ENCODE results near the gene LUZP4.
"Not testable (repeated sequence)": the region's sequence is repeated elsewhere in the genome, so short reads cannot be mapped to it uniquely, and the experiment has no call there.

The LUZP4 gene, protein sequence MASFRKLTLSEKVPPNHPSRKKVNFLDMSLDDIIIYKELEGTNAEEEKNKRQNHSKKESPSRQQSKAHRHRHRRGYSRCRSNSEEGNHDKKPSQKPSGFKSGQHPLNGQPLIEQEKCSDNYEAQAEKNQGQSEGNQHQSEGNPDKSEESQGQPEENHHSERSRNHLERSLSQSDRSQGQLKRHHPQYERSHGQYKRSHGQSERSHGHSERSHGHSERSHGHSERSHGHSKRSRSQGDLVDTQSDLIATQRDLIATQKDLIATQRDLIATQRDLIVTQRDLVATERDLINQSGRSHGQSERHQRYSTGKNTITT

DNA sequence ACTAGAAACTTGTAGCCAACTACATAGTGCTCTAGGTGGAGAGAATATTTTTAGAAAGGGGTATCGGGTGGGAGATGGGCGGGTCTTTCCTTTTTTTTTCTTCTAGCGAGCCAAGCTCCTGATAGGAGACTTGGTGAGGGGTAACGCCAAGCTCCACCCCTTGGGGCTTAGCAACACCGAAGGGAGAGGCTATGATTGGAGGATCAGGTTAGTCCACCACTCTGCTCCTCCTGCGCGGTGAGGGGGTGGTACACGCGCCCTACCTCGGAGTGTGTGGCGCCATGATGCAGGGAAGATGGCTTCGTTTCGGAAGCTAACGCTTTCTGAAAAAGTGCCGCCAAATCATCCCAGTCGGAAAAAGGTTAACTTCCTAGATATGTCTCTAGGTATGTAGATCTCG lies at the start of gene LUZP4:
Gene LUZP4 (plus strand): TSS at position 251 of the 400 bp plus-strand sequence. CDS start 45 bp downstream, at position 296.
- DNase-seq (ENCODE audit: low read depth in 2 of 2, low spot score in 1 of 2) = no peak

DNA sequence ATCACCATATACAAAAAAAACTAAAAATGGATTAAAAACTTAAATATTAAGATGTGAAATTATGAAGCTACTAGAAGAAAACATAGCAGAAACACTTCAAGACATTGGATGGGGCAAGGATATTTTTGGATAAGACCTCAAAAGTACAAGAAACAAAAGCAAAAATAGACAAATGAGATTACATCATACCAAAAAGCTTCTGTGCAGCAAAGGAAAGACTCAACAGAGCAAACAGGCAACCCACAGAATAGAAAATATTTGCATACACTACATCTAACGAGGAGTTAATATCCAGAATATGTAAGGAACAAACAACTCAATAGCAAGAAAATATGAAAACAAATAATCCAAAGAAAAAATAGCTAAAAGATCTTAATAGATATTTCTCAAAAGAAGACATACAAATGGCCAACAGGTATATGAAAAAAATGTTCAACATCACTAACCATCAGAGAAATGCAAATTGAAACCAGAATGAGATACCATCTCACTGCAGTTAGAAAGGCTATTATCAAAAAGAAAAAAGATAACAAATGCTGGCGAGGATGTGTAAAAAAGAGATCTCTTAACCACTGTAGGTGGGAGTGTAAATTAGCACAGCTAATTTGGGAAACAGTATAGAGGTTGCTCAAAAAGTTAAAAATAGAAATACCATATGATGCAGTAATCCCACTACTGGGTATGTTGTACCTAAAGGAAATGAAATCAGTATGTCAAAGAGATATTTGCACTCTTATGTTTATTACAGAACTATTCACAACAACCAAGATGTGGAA lies 37.9 kb upstream of the LUZP4 start:
- DNase-seq (ENCODE audit: low read depth in 2 of 2, low spot score in 1 of 2) = no peak

DNA sequence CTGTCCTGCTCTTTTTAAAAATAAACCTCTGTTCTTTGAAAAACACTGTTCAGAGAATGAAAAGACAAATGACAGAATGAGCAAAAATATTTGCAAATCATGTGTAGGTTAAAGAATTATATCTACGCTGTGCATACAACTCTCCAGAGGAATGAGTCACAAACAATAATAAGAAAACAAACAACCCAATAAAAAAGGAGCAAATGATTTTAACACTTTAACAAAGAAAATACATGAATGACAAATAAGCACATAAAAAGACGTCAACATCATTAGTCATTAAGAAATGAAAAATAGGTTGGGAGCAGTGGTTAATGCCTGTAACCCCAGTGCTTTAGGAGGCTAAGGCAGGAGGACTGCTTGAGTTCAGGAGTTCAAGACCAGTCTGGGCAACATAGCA lies 34.5 kb upstream of the LUZP4 start:
- DNase-seq (ENCODE audit: low read depth in 2 of 2, low spot score in 1 of 2) = no peak

DNA sequence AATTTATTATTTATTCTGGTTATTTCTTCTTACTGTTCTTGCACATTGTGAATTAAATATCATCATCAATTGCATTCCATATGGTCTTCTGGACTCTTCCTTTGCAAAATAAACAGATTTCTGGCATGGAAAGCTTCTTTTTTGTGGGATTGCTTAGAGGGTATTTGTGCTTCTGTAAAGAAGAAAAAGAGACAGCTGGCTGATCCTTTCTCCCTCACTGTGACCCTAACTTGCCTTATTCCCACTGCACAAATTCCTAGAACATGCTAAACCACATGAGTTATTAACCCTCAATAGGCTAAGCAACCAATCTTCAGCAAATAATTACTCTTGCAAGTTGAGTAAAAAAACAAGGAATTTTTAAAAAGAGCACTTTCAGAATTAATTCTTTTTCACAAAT lies 31.8 kb upstream of the LUZP4 start:
- DNase-seq (ENCODE audit: low read depth in 2 of 2, low spot score in 1 of 2) = no peak

DNA sequence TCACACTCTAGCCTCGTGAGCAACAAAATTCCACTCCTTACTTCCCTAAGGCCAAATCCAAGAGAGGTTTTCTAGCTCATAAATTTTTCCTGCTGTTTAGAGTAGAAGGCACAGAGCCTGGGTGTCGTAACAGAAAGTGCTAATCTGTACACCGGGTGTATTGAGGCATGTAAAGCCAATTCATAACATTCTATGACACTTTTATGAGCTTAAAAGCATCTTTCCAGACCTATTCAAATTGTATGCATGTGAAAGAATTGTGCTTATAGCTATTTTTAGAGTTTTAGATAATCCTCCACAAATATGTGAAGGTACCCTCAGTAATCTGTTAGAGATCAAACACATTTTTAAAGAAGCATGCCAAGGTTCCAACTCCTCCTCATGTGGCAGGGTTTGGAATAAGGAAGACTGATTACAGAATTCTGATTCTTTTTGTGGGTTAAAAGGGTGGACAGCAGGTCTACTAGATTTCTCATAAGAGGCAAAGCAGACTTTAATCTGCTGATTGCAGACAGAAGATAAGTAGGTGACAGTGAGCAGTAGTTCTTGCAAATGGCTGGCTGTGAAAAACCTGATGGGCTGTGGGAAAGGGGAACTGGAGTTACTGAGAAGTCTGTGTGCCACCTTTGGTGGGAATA lies 30.2 kb upstream of the LUZP4 start:
- DNase-seq (ENCODE audit: low read depth in 2 of 2, low spot score in 1 of 2) = no peak

DNA sequence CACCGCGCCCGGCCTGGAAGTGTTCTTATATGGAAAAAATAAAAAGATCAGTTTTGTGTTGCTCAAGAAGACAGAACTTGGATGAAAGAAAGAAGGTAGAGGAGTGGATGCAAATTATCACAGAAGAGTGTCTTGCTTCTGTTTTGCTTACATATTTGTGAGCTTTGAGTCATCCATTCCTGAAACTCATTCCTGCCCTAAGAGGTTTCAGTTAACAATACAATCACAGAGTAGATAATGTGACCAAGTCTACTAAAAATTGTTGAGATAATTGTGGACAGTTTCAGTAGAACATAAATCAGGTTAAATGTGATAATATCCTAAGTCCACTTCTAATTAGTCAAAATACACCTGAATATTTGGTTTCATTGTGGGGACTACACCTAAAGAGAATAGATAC lies 29.2 kb upstream of the LUZP4 start:
- no peak for DNase-seq (ENCODE audit: low read depth in 2 of 2, low spot score in 1 of 2)

DNA sequence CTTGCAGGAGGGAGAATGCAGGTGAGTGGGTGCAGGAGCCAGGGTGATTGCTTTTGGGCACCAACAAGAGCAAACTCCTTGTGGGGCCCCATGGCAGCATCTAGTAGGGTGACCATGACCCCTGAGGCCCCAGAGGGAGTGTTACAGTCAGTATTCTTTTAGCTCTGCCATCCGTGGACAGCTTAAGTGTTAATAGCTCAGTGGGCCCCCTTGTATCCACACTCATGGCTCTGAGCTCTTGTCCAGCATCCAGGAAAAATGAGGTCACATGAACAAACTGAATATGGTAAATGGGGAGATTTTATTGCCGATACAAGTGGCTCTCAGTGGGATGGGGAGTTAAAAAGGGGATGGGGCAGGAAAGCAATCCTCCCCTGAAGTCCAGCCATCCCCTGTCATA lies 28.4 kb upstream of the LUZP4 start:
- DNase-seq (ENCODE audit: low read depth in 2 of 2, low spot score in 1 of 2) = no peak

DNA sequence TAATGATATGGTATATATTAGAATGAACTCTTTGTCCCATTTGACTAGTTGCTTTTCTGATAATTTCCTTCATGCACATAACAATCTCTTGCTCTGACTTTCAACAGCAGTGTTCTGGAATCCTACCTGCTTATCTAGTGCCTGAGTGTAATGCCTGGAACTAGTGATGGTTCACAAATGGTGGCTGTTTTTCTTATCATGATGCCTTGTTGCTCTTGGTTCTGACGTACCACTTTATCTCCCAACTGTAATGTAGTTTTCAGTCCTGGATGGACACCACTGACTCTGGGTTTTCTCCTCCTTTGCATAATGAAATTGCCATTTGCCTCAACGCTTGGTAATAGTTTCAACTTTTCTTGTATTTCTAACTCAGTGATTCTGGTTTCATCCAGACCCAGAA lies 25.5 kb upstream of the LUZP4 start:
- DNase-seq (ENCODE audit: low read depth in 2 of 2, low spot score in 1 of 2) = no peak

DNA sequence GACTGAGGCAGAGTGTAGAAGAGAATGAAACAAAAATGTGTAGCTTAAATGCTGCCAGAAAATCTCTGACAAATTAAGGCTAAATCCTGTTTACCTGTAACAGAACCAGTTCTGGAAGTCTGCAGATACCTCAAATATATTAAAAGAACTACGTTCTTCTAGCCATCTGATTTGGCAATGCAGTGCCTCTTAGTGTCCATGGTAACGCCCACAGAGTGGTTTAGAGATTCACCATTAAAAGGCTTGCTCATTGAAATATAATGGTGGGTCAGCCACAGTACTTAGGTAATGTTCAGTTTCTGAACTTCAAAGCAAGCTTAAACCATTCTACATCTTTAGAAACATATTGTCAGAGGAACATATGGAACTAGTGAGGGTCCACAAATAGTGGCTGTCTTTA lies 23.2 kb upstream of the LUZP4 start:
- no peak for DNase-seq (ENCODE audit: low read depth in 2 of 2, low spot score in 1 of 2)

DNA sequence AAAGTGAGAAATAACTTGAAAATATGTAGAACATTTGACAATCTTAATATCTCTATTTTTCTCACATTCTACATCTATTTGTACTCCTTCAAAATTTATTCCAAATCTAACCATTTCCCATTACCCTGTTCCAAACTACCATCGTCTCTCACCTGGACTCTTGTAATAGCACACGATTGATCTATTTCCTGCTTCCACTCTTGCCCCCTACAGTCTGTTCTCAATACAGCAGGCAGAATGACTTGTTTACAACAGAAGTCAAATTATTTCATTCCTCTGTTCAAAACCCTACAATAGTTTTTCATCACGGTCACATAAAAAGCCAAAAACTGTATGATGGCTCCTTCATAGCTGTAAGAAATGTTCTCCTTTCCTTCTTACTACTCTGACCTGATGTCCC lies 21.1 kb upstream of the LUZP4 start:
- DNase-seq (ENCODE audit: low read depth in 2 of 2, low spot score in 1 of 2) = no peak

DNA sequence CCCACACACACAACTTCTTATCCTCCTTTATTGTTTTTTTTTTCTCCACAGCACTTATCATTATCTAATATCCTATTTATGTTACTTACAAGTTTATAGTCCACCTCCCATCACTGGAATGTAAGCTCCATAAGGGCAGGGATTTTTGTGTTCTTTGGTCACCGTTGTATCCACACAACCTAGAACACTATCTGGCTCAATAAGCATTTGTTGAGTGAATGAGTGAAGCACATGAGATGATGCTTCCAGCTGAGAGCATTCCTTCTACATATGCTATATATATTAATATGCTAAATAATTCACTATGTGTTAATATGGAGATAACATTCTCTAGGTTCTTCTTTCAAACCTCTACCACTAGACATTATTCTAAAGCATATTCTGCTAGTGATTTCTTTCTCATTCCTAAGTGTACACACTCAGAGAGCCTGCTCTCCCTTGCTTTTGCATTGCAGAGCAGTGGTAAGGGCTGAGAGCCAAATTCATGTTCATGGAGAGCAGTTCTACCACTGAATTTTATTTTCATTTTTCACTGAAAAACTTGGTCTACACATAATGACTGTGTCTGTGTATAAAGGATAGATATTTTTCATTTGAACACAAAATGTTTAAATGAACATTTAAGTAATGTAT lies 20.3 kb upstream of the LUZP4 start:
- DNase-seq (ENCODE audit: low read depth in 2 of 2, low spot score in 1 of 2) = no peak

DNA sequence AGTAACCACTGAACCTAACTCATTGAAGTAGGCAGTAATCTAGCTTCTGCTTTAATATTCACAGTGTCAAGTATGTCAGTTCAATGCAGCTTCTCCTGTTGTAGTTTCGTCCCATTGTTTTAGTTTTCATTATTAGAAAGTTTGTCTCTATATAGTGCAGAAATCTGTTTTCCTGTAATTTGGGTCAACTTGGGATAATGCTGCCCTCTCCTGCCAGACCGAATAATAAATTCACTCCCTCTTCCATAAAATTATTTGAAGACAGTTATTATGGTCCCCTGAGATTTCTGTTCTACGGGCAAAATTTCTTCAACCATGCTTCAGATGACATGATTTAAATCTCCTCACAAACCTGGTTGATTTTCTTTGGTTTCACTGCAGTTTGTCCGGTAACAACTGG lies 4.6 kb upstream of the LUZP4 start:
- DNase-seq (ENCODE audit: low read depth in 2 of 2, low spot score in 1 of 2) = no peak

DNA sequence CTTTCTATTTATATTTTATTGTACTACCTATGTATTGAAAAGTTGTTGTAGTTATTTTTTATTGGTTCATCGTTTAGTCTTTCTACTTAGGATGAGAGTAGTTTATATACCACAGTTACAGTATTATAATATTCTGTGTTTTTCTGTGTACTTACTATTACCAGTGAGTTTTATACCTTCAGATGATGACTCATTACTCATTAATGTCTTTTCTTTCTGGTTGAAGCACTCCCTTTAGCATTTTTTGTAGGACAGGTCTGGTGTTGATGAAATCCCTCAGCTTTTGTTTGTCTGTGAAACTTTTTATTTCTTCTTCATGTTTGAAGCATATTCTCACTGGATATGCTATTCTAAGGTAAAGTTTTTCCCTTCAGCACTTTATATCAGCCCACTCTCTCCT lies 7.7 kb downstream of the LUZP4 start:
- no peak for DNase-seq (ENCODE audit: low read depth in 2 of 2, low spot score in 1 of 2)

DNA sequence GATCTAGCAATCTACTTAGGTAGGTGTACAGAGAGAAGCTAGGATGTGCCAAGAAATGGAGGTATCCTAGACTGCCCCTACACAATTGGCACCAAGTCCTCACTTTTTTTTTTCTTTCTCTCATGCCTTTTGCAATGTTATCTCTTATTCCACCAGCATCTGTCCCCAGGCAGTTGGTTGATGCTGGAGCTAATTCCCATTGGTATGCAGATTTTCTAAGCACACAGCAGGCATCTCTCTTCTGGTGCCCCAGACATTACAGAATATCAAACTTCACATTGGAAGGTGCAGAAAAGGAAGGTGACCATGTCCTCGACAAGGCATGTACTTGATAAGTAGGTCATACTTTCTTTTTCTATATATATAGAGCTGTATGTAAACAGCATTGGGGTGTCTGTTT lies 21.6 kb downstream of the LUZP4 start:
- DNase-seq (ENCODE audit: low read depth in 2 of 2, low spot score in 1 of 2) = no peak

DNA sequence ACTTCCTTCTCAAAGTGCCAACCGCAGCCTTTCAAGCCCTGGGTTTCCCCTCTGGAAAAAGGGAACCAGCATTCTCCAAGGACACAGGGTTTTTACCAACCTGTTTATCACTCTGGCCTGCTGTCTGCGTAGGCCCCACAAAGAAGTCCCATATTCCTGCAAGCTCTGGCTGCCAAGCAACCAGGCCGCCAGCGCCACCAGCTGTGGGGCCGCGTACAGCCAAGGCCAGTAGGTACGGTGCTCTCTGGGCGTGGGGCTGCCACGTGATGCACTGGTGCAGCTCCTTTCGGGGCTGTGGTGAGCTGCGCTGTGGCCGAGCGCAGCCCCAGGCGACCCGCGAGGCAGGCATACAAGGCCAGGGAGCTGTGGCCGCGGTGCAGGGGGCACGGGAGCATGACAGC lies 22.1 kb downstream of the LUZP4 start:
- DNase-seq (ENCODE audit: low read depth in 2 of 2, low spot score in 1 of 2) = no peak

DNA sequence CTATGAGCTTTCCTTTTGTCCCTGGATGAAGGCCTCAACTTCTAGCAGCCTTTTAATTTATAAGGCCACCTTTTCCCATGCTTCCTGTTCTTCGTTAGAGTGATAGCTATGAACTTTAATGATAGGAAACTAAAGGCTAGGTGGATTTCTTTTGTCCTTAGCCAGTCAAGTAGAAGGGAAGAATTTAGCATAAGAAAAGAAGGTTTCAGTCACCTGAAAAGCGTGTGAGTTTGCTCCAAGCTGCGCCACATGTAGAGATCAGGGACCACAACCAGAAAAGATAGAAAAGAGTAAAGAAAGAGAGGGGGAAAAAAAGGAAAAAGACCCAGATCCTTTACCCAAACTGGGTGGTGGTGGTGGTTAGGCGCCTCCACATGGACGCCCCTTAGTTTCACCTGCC lies 28.6 kb downstream of the LUZP4 start:
- no peak for DNase-seq (ENCODE audit: low read depth in 2 of 2, low spot score in 1 of 2)

DNA sequence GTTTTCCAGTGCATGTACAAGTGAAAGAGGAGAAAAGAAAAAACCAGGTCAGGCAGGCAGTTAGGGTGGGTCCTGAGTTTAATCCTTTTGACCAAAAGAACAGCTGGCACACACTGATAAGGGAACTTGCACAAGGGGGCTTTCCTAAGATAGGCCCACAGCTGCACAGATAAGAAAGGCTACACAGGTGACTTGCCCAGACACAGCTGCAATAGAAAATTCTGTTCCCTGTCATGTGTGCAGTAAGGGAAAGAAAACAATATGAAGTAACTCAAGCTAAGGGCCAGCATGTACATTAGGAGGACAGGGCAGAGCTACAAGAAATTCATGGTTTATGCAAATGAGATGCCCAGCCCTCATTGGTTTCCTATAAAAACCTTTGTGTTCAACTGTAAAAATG lies 32.9 kb downstream of the LUZP4 start:
- no peak for DNase-seq (ENCODE audit: low read depth in 2 of 2, low spot score in 1 of 2)

DNA sequence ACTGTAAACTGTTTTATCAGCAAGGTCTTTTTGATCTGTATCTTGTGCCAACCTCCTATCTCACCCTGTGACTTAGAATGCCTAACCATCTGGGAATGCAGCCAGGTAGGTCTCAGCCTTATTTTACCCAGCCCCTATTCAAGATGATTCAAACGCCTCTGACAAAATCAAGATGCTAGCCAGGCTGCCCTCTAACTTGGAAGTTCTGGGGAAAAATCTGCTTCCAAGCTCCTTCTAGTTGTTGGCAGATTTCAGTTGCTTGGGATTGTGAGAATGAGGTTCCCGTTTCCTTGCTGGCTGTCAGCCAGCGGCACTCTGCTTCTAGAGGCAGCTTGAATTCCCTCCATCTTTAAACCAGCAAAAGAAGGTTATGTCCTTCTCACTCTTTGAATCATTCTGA lies 34.7 kb downstream of the LUZP4 start:
- no peak for DNase-seq (ENCODE audit: low read depth in 2 of 2, low spot score in 1 of 2)

DNA sequence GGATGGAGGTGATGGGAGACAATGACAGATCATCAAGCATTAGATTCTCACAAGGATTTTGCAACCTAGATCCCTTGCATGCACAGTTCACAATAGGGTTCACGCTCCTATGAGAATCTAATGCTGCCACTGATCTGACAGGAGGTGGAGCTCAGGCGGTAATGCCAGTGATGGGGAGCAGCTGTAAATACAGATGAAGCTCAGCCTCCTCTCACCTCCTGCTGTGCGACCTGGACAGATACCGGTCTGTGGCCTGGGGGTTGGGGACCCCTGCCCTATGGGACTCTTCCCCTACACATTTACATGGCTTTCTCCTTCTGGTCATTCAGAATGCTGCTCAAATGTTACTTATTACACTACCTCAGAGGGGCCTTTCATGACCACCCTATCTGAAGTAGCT lies 39.8 kb downstream of the LUZP4 start:
- DNase-seq (ENCODE audit: low read depth in 2 of 2, low spot score in 1 of 2) = not testable (repeated sequence)

DNA sequence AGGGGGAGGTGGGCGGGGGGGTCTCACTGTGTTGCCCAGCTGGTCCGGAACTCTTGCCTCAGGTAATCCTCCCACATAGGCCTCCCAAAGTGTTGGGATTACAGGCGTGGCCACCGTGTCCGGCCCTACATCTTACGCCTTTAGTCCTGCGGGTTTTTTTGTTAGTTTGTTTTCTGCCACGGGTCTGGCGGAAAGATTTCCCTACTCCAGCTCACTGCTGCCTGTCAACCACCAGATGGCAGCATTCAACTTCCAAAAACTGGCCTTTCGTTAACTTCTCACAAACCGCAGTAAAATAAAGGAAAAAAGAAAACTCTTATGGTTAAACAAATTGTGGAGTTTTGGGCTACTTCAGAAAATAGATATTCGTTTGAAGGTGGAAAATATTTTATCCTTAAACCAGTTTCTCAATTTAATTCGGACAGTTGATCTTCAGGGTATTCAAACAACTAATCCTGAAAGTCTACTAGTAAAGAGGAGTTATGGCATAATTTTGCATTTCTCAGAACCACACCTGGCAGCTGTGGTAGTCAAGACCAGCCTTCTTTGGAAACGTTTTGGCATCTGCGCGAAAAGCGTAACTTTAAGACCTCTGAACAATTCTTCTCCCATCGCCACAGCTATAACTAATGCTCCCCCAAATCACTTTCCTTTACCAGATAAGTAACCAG lies 41.1 kb downstream of the LUZP4 start:
- no peak for DNase-seq (ENCODE audit: low read depth in 2 of 2, low spot score in 1 of 2)

DNA sequence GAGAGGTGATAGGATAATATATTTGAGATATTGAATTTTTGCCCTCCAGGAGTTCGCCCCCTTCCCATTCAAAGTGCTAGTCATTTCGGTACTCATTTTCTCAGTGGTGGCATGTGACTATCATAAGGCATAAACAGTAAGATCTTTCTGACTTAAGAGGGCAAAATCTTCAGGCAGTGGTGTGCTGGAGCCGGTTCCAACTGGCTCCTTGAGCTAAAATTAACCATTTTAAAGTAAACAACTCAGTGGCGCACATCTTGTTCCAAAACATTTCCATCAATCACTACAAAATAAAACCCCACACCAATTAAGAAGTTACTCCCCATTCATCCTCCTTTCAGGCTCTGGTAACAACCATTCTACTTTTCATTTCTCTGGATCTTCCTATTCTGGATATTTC lies 43.3 kb downstream of the LUZP4 start:
- no peak for DNase-seq (ENCODE audit: low read depth in 2 of 2, low spot score in 1 of 2)

Measured in stimulated activated CD8-positive, alpha-beta memory T cell treated with anti-CD3 and anti-CD28 coated beads, Interleukin-4, amount 100 ng/mL, for 1 hour (primary cell).